ENCODE results near the gene NXT2. TPM values are rescaled to one million over a fixed set of nuclear protein-coding genes. Genes with fewer than 3 reads are reported as not detected.
"Not testable (repeated sequence)": the region's sequence is repeated elsewhere in the genome, so short reads cannot be mapped to it uniquely, and the experiment has no call there.

Gene NXT2
- total RNA-seq, 1 donor from 2014 or later: 15.0 TPM

- H3K9me3 Mint-ChIP-seq: peaks cover 5% of the 10 kb centered on the region
- peaks cover 52% of the 10 kb centered on the region for H3K27me3 Mint-ChIP-seq (ENCODE audit: low read depth)
- no peak for DNase-seq (ENCODE audit: low read depth, low spot score)
- H3K27ac Mint-ChIP-seq (ENCODE audit: unreplicated experiment): no peak overlapping the region
- H3K36me3 Mint-ChIP-seq (ENCODE audit: low read depth): no peaks in the 10 kb centered on the region
- peak overlapping the region; percentile 64 for H3K4me3 Mint-ChIP-seq
- no peak for TF ChIP-seq CTCF (conservative IDR thresholded peaks at IDR 0.05)
- H3K4me1 Mint-ChIP-seq: peaks cover 15% of the 10 kb centered on the region
Observed at GRCh38 chrX:109535578-109535977, 1.1 kb upstream of the NXT2 start.

DNA sequence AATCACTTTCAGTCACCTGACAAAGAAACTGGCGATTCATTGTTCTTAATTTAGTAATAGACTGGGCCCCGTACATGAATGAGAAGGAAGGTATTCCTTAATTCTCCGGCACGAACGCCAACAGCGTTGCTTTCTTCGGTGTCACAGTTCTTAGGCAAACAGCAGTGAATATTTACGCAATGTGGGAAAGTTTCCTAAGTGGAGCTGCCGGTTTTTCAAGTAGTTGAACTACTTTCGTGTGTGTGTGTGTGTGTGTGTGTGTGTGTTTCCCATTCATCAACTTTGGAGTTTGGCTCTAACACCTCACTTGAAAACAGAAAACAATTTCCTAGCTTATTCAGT, 651 bp downstream of the NXT2 start:
- H3K27ac Mint-ChIP-seq (ENCODE audit: unreplicated experiment): peak overlapping the region; percentile 94
- no peak for TF ChIP-seq CTCF (conservative IDR thresholded peaks at IDR 0.05)
- no peak for DNase-seq (ENCODE audit: low read depth, low spot score)
- H3K27me3 Mint-ChIP-seq (ENCODE audit: low read depth): peaks cover 35% of the 10 kb centered on the region
- peaks cover 5% of the 10 kb centered on the region for H3K9me3 Mint-ChIP-seq
- peak overlapping the region; percentile 97 for H3K4me3 Mint-ChIP-seq
- H3K36me3 Mint-ChIP-seq (ENCODE audit: low read depth): no peaks in the 10 kb centered on the region
- peaks cover 15% of the 10 kb centered on the region for H3K4me1 Mint-ChIP-seq

- not testable (repeated sequence) for DNase-seq (ENCODE audit: low read depth, low spot score); H3K9me3 Mint-ChIP-seq; H3K36me3 Mint-ChIP-seq (ENCODE audit: low read depth); H3K27ac Mint-ChIP-seq (ENCODE audit: unreplicated experiment)
- peaks cover 18% of the 10 kb centered on the region for H3K27me3 Mint-ChIP-seq (ENCODE audit: low read depth)
- peaks cover 15% of the 10 kb centered on the region for H3K4me1 Mint-ChIP-seq
- peak overlapping the region; percentile 67 for H3K4me3 Mint-ChIP-seq
Observed at GRCh38 chrX:109539007-109539406, 2.4 kb downstream of the NXT2 start.

DNA sequence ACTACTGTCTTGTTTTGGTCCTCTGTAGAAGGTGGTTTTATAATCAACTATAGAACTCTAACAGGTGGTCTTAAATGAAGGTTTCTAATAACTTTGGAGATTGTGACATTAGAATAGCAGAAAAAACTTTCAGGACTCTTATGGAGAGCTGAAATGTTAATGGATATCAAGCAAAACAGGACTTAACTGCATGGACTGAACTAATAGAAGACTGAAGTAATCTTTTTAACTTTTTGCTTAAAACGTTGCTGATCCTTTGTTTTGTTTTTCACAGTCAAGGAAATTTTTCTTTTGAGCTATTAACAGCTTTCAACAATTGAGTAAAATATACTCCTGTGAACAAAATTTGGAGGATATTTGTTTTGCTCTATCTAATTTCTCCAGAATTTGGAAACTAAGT, 17.2 kb downstream of the NXT2 start:
- Mint-ChIP-seq H3K27me3 (ENCODE audit: low read depth) (peaks cover 6% of the 10 kb centered on the region), H3K4me1 (peaks cover 9% of the 10 kb centered on the region), H3K4me3 (no peak overlapping the region), H3K36me3 (ENCODE audit: low read depth) (no peaks in the 10 kb centered on the region), H3K27ac (ENCODE audit: unreplicated experiment) (no peak overlapping the region), H3K9me3 (peaks cover 5% of the 10 kb centered on the region)
- no peak for TF ChIP-seq CTCF (conservative IDR thresholded peaks at IDR 0.05)
- no peak for DNase-seq (ENCODE audit: low read depth, low spot score)

DNA sequence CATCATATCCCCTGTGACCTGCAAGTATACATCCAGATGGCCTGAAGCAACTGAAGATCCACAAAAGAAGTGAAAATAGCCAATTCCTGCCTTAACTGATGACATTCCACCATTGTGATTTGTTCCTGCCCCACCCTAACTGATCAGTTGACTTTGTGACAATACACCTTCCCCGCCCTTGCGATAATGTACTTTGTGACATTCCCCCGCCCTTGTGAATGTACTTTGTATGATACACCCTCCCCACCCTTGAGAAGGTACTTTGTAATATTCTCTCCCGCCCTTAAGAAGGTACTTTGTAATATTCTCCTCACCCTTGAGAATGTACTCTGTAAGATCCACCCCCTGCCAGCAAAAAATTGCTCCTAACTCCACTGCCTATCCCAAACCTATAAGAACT, 39.4 kb downstream of the NXT2 start:
- H3K36me3 Mint-ChIP-seq (ENCODE audit: low read depth); H3K27me3 Mint-ChIP-seq (ENCODE audit: low read depth); H3K4me1 Mint-ChIP-seq; H3K4me3 Mint-ChIP-seq; H3K27ac Mint-ChIP-seq (ENCODE audit: unreplicated experiment); DNase-seq (ENCODE audit: low read depth, low spot score): not testable (repeated sequence)
- H3K9me3 Mint-ChIP-seq: peaks cover 10% of the 10 kb centered on the region

GRCh38 chrX:109577055-109577454, 40.4 kb downstream of the NXT2 start:
- peaks cover 9% of the 10 kb centered on the region for H3K9me3 Mint-ChIP-seq
- no peak for DNase-seq (ENCODE audit: low read depth, low spot score)
- H3K27me3 Mint-ChIP-seq (ENCODE audit: low read depth): peaks cover 7% of the 10 kb centered on the region
- no peak overlapping the region for H3K27ac Mint-ChIP-seq (ENCODE audit: unreplicated experiment)
- TF ChIP-seq CTCF (conservative IDR thresholded peaks at IDR 0.05): no peak
- H3K4me3 Mint-ChIP-seq: no peak overlapping the region
- no peaks in the 10 kb centered on the region for H3K36me3 Mint-ChIP-seq (ENCODE audit: low read depth)
- no peaks in the 10 kb centered on the region for H3K4me1 Mint-ChIP-seq

- Mint-ChIP-seq H3K27ac (ENCODE audit: unreplicated experiment) (no peak overlapping the region), H3K27me3 (ENCODE audit: low read depth) (peaks cover 10% of the 10 kb centered on the region), H3K36me3 (ENCODE audit: low read depth) (no peaks in the 10 kb centered on the region), H3K9me3 (peaks cover 6% of the 10 kb centered on the region), H3K4me3 (no peak overlapping the region), H3K4me1 (no peaks in the 10 kb centered on the region)
- DNase-seq (ENCODE audit: low read depth, low spot score): no peak
- no peak for TF ChIP-seq CTCF (conservative IDR thresholded peaks at IDR 0.05)
Observed at GRCh38 chrX:109578916-109579315, 42.3 kb downstream of the NXT2 start.
